ENCODE data around the gene DGKI. TPM values are rescaled to one million over a fixed set of nuclear protein-coding genes. Genes with fewer than 3 reads are reported as not detected.

Gene DGKI
- total RNA-seq, 2 donors from 2014 or later, result 0.04 to 0.64 TPM

GRCh38 chr7:137606061-137606674 lies 240.6 kb downstream of the DGKI start:
- Mint-ChIP-seq H3K27me3 (ENCODE audit: insufficient read depth) (peaks cover 3% of the 10 kb centered on the region), H3K9me3 (no peaks in the 10 kb centered on the region), H3K4me3 (no peak overlapping the region), H3K4me1 (no peaks in the 10 kb centered on the region), H3K36me3 (ENCODE audit: low read depth) (no peaks in the 10 kb centered on the region), H3K27ac (no peak overlapping the region)
- TF ChIP-seq CTCF (conservative IDR thresholded peaks at IDR 0.05), result peak; percentile 79
- no peaks in the 10 kb centered on the region for H3K4me1 ChIP-seq (ENCODE audit: control insufficient read depth, insufficient read depth, low read length)
- 81 to 100% methylated on average over 1 to 4 of the region's 5 CpGs for WGBS, 2 experiments (ENCODE audit: insufficient coverage in 1 of 2, insufficient read length in 1 of 2)
- no peaks in the 10 kb centered on the region for H3K36me3 ChIP-seq (ENCODE audit: control insufficient read depth, insufficient read depth, low read length)
- H3K27ac ChIP-seq (ENCODE audit: low read depth, low read length), result no peak overlapping the region
- H3K9me3 ChIP-seq (ENCODE audit: control insufficient read depth, low read length), result no peaks in the 10 kb centered on the region
- DNase-seq, result no peak
- no peak overlapping the region for H3K9ac ChIP-seq (ENCODE audit: extremely low read depth, low read length, poor library complexity, severe bottlenecking)
- H3K4me3 ChIP-seq (ENCODE audit: low read length), result no peak overlapping the region
- no peaks in the 10 kb centered on the region for H3K27me3 ChIP-seq (ENCODE audit: control insufficient read depth, insufficient read depth, low read length, poor library complexity, severe bottlenecking)

GRCh38 chr7:137603043-137603442 lies 243.7 kb downstream of the DGKI start:
- Mint-ChIP-seq H3K4me1 (no peaks in the 10 kb centered on the region), H3K27me3 (ENCODE audit: insufficient read depth) (no peaks in the 10 kb centered on the region), H3K4me3 (no peak overlapping the region), H3K27ac (no peak overlapping the region), H3K9me3 (no peaks in the 10 kb centered on the region), H3K36me3 (ENCODE audit: low read depth) (no peaks in the 10 kb centered on the region)
- Histone ChIP-seq H3K9ac (ENCODE audit: extremely low read depth, low read length, poor library complexity, severe bottlenecking) (no peak overlapping the region), H3K4me3 (ENCODE audit: low read length) (no peak overlapping the region), H3K27ac (ENCODE audit: low read depth, low read length) (no peak overlapping the region), H3K27me3 (ENCODE audit: control insufficient read depth, insufficient read depth, low read length, poor library complexity, severe bottlenecking) (no peaks in the 10 kb centered on the region), H3K36me3 (ENCODE audit: control insufficient read depth, insufficient read depth, low read length) (no peaks in the 10 kb centered on the region), H3K9me3 (ENCODE audit: control insufficient read depth, low read length) (no peaks in the 10 kb centered on the region), H3K4me1 (ENCODE audit: control insufficient read depth, insufficient read depth, low read length) (no peaks in the 10 kb centered on the region)
- TF ChIP-seq CTCF (conservative IDR thresholded peaks at IDR 0.05), result no peak
- no CpG with 5 or more reads among the region's 2 CpGs for WGBS, 2 experiments (ENCODE audit: insufficient coverage in 1 of 2, insufficient read length in 1 of 2)
- DNase-seq, result no peak

GRCh38 chr7:137601642-137602041 lies 245.1 kb downstream of the DGKI start:
- Histone ChIP-seq H3K4me1 (ENCODE audit: control insufficient read depth, insufficient read depth, low read length) (no peaks in the 10 kb centered on the region), H3K27me3 (ENCODE audit: control insufficient read depth, insufficient read depth, low read length, poor library complexity, severe bottlenecking) (no peaks in the 10 kb centered on the region), H3K36me3 (ENCODE audit: control insufficient read depth, insufficient read depth, low read length) (no peaks in the 10 kb centered on the region), H3K9ac (ENCODE audit: extremely low read depth, low read length, poor library complexity, severe bottlenecking) (no peak overlapping the region), H3K4me3 (ENCODE audit: low read length) (no peak overlapping the region), H3K9me3 (ENCODE audit: control insufficient read depth, low read length) (no peaks in the 10 kb centered on the region), H3K27ac (ENCODE audit: low read depth, low read length) (no peak overlapping the region)
- Mint-ChIP-seq H3K27ac (no peak overlapping the region), H3K4me3 (no peak overlapping the region), H3K4me1 (no peaks in the 10 kb centered on the region), H3K9me3 (no peaks in the 10 kb centered on the region), H3K36me3 (ENCODE audit: low read depth) (no peaks in the 10 kb centered on the region), H3K27me3 (ENCODE audit: insufficient read depth) (no peaks in the 10 kb centered on the region)
- no peak for TF ChIP-seq CTCF (conservative IDR thresholded peaks at IDR 0.05)
- 95 to 100% methylated on average over 5 of the region's 6 CpGs for WGBS, 2 experiments (ENCODE audit: insufficient coverage in 1 of 2, insufficient read length in 1 of 2)
- DNase-seq, result no peak
